SK-N-DZ (cell line): ENCODE measurements around the gene VPS33A.
"Not testable (repeated sequence)": the region's sequence is repeated elsewhere in the genome, so short reads cannot be mapped to it uniquely, and the experiment has no call there.

Experiments
- DNase-seq: peaks from one replicate; pipeline ENCODE4 v3.0.0-alpha.2; 2015; ENCODE audit warnings: low spot score

The VPS33A gene

GRCh38 chr12:122258462-122258861 is 7.8 kb downstream of the VPS33A start:
- not testable (repeated sequence) for DNase-seq

- DNase-seq, result no peak
These were observed 15.8 kb downstream of the VPS33A start for GRCh38 chr12:122250536-122250935.

- DNase-seq, result no peak
These were observed 16.2 kb downstream of the VPS33A start for GRCh38 chr12:122250047-122250446.

- DNase-seq, result no peak
These were observed 20.7 kb downstream of the VPS33A start for GRCh38 chr12:122245553-122245952.

GRCh38 chr12:122244565-122245371 is 21.5 kb downstream of the VPS33A start:
- no peak for DNase-seq

GRCh38 chr12:122243965-122244364 is 22.3 kb downstream of the VPS33A start:
- no peak for DNase-seq

- no peak for DNase-seq
These were observed 27.4 kb downstream of the VPS33A start for GRCh38 chr12:122238861-122239260.

GRCh38 chr12:122235741-122236140 is 30.6 kb downstream of the VPS33A start:
- DNase-seq, result no peak

- DNase-seq, result no peak
These were observed 33.6 kb downstream of the VPS33A start for GRCh38 chr12:122232691-122233090.

GRCh38 chr12:122230798-122231197 is 35.5 kb downstream of the VPS33A start:
- DNase-seq, result peak; percentile 78

- DNase-seq, result peak; percentile 99
These were observed 38.2 kb downstream of the VPS33A start for GRCh38 chr12:122228092-122228491.

GRCh38 chr12:122227341-122227740 is 39.0 kb downstream of the VPS33A start:
- DNase-seq, result peak; percentile 82

GRCh38 chr12:122226366-122227125 is 39.7 kb downstream of the VPS33A start:
- DNase-seq, result no peak

GRCh38 chr12:122225683-122226365 is 40.5 kb downstream of the VPS33A start, which contains the start of gene DIABLO:
Gene DIABLO, minus strand, starts transcription at chr12:122226052. Its CDS starts 38 bp downstream, at chr12:122226014.
- DNase-seq, result peak; percentile 100

- DNase-seq, result peak; percentile 17
These were observed 49.8 kb downstream of the VPS33A start for GRCh38 chr12:122216445-122216844.

GRCh38 chr12:122215771-122216170 is 50.5 kb downstream of the VPS33A start:
- no peak for DNase-seq

GRCh38 chr12:122208073-122208820 is 58.0 kb downstream of the VPS33A start:
- no peak for DNase-seq

GRCh38 chr12:122207391-122207790 is 58.9 kb downstream of the VPS33A start:
- no peak for DNase-seq

- DNase-seq, result no peak
These were observed 59.3 kb downstream of the VPS33A start for GRCh38 chr12:122206976-122207375.

- DNase-seq, result no peak
These were observed 60.0 kb downstream of the VPS33A start for GRCh38 chr12:122206111-122206881.
